Breast epithelium (tissue), 3 donors: Measurements from ENCODE around the gene CBFA2T2.

Source experiments
- POLR2A ChIP-seq: fragments of 450-650 bp; IDR thresholded peaks from one replicate; pipeline ENCODE4 v1.6.1; 2016; ENCODE audit warnings: antibody characterized with exemption, mild to moderate bottlenecking, moderate library complexity
- TF ChIP-seq, protein P1 (sequence below), 3 donors: fragments of 450-650 bp; IDR thresholded peaks; one replicate each; pipeline ENCODE4 v1.5.1; 2016 to 2017; ENCODE audit warnings: antibody characterized with exemption in 3 of 3, mild to moderate bottlenecking in 3 of 3, moderate library complexity in 3 of 3

DNA sequence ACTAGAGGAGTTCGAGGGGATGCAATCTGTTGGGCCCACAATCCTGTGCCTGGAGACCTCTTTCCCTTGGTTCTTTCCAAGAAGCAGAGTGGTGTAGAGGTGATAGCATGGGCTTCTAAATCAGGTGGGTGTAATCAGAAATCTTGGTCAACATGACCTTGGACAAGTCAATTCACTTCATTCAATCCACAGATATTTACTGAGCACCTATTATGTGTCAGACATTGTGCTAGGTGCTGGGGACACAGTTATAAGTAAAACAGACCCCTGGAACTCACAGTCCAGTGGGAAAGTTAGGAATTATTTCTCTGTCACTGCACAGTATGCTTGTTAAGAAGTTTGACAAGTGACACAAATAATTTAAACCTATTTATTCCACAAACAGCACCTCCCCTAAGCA, 199.6 kb downstream of the CBFA2T2 start:
- TF ChIP-seq, protein P1, sequence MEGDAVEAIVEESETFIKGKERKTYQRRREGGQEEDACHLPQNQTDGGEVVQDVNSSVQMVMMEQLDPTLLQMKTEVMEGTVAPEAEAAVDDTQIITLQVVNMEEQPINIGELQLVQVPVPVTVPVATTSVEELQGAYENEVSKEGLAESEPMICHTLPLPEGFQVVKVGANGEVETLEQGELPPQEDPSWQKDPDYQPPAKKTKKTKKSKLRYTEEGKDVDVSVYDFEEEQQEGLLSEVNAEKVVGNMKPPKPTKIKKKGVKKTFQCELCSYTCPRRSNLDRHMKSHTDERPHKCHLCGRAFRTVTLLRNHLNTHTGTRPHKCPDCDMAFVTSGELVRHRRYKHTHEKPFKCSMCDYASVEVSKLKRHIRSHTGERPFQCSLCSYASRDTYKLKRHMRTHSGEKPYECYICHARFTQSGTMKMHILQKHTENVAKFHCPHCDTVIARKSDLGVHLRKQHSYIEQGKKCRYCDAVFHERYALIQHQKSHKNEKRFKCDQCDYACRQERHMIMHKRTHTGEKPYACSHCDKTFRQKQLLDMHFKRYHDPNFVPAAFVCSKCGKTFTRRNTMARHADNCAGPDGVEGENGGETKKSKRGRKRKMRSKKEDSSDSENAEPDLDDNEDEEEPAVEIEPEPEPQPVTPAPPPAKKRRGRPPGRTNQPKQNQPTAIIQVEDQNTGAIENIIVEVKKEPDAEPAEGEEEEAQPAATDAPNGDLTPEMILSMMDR (IDR thresholded peaks at IDR 0.05) = no peak
- no peak for TF ChIP-seq POLR2A
